Central memory CD8-positive, alpha-beta T cell (primary cell): ENCODE measurements around the gene RBM12.

Source experiments
- ATAC-seq: fragments of 150-1000 bp; cut with Tn5 transposase; replicated peaks from 2 replicates; pipeline ENCODE4 v1.10.0; 2022; ENCODE audit warnings: mild to moderate bottlenecking, moderate FRiP score, moderate number of reproducible peaks; ENCODE audit not compliant: poor library complexity, severe bottlenecking; ENCODE audit errors: extremely low read depth
- DNase-seq, 2 donors: peaks; one replicate each; pipeline ENCODE4 v3.0.0; 2021; ENCODE audit warnings: low spot score in 2 of 2
- H3K27ac Mint-ChIP-seq: one replicate; pipeline ENCODE4 v1.8.0; 2022; ENCODE audit warnings: low read depth, mild to moderate bottlenecking, moderate library complexity, mixed read lengths
- H3K27me3 Mint-ChIP-seq: one replicate; pipeline ENCODE4 v1.8.0; 2022; ENCODE audit warnings: mixed read lengths
- H3K36me3 Mint-ChIP-seq: one replicate; pipeline ENCODE4 v1.8.0; 2022; ENCODE audit warnings: mild to moderate bottlenecking, moderate library complexity, mixed read lengths; ENCODE audit not compliant: insufficient read depth
- H3K4me1 Mint-ChIP-seq: one replicate; pipeline ENCODE4 v1.8.0; 2022; ENCODE audit warnings: mixed read lengths
- H3K4me3 Mint-ChIP-seq: one replicate; pipeline ENCODE4 v1.8.0; 2022; ENCODE audit warnings: mild to moderate bottlenecking, moderate library complexity, mixed read lengths
- H3K9me3 Mint-ChIP-seq: one replicate; pipeline ENCODE4 v1.8.0; 2022; ENCODE audit warnings: mixed read lengths

Gene RBM12

GRCh38 chr20:35603695-35604448 lies 60.8 kb downstream of the RBM12 start:
- Mint-ChIP-seq H3K27ac (no peak overlapping the region), H3K27me3 (no peaks in the 10 kb centered on the region), H3K9me3 (no peaks in the 10 kb centered on the region), H3K36me3 (no peaks in the 10 kb centered on the region), H3K4me1 (no peaks in the 10 kb centered on the region), H3K4me3 (peak overlapping the region; percentile 27)
- DNase-seq (no peak), ATAC-seq (no peak)

- Mint-ChIP-seq H3K36me3 (no peaks in the 10 kb centered on the region), H3K9me3 (no peaks in the 10 kb centered on the region), H3K4me1 (no peaks in the 10 kb centered on the region), H3K27ac (no peak overlapping the region), H3K27me3 (no peaks in the 10 kb centered on the region), H3K4me3 (peak overlapping the region; percentile 17)
- ATAC-seq (no peak), DNase-seq (no peak)
Measured at GRCh38 chr20:35602851-35603495, 61.7 kb downstream of the RBM12 start.

- no peaks in the 10 kb centered on the region for H3K4me1 Mint-ChIP-seq
- H3K27me3 Mint-ChIP-seq, result no peaks in the 10 kb centered on the region
- no peaks in the 10 kb centered on the region for H3K9me3 Mint-ChIP-seq
- no peaks in the 10 kb centered on the region for H3K36me3 Mint-ChIP-seq
- ATAC-seq (no peak), DNase-seq (no peak)
- H3K4me3 Mint-ChIP-seq, result peak overlapping the region; percentile 72
- H3K27ac Mint-ChIP-seq, result no peak overlapping the region
Measured at GRCh38 chr20:35601990-35602389, 62.7 kb downstream of the RBM12 start.

GRCh38 chr20:35600993-35601973 lies 63.4 kb downstream of the RBM12 start:
- Mint-ChIP-seq H3K27me3 (no peaks in the 10 kb centered on the region), H3K4me1 (no peaks in the 10 kb centered on the region), H3K4me3 (peak overlapping the region; percentile 72), H3K27ac (no peak overlapping the region), H3K9me3 (no peaks in the 10 kb centered on the region), H3K36me3 (no peaks in the 10 kb centered on the region)
- ATAC-seq (peak; percentile 94), DNase-seq (peak; percentile 58 to 70)

- DNase-seq, result no peak
- Mint-ChIP-seq H3K4me1 (no peaks in the 10 kb centered on the region), H3K36me3 (no peaks in the 10 kb centered on the region), H3K27ac (no peak overlapping the region), H3K9me3 (no peaks in the 10 kb centered on the region), H3K4me3 (peak overlapping the region; percentile 72), H3K27me3 (no peaks in the 10 kb centered on the region)
- no peak for ATAC-seq
Measured at GRCh38 chr20:35600176-35600992, 64.3 kb downstream of the RBM12 start.

GRCh38 chr20:35599776-35600120 lies 65.0 kb downstream of the RBM12 start:
- Mint-ChIP-seq H3K9me3 (no peaks in the 10 kb centered on the region), H3K36me3 (no peaks in the 10 kb centered on the region), H3K4me3 (no peak overlapping the region), H3K4me1 (no peaks in the 10 kb centered on the region), H3K27ac (no peak overlapping the region), H3K27me3 (no peaks in the 10 kb centered on the region)
- no peak for ATAC-seq
- no peak for DNase-seq
